Measurements from ENCODE around the gene SLC6A9. TPM values are rescaled to one million over a fixed set of nuclear protein-coding genes. Genes with fewer than 3 reads are reported as not detected.

SLC6A9 gene
- total and polyA plus RNA-seq, 2 of the 8 experiments (the other 6 are each of a cell fraction or from before 2014, with no cell fraction given): 20.2 to 24.2 TPM

GRCh38 chr1:44059664-44060355 is 28.5 kb upstream of the SLC6A9 start:
- TF ChIP-seq SP2 (IDR thresholded peaks at IDR 0.05; ENCODE audit: low read length): no peak
- DNase-seq (ENCODE audit: low read depth in 1 of 2, low spot score in 2 of 2) (no peak), FAIRE-seq (no peak)
- no peaks in the 10 kb centered on the region for H4K20me1 ChIP-seq (replicated peaks in 1 of 2; ENCODE audit: control insufficient read depth in 1 of 2, insufficient read depth in 2 of 2, low read length in 2 of 2)
- H3K27ac ChIP-seq (ENCODE audit: low read depth, low read length): no peak overlapping the region
- no peak overlapping the region for H3K4ac ChIP-seq (replicated peaks; ENCODE audit: insufficient read length, low read depth, low read length)
- no peaks in the 10 kb centered on the region for H3K36me3 ChIP-seq (ENCODE audit: control insufficient read depth in 2 of 4, insufficient read depth in 4 of 4, low read length in 3 of 4)
- ChIA-PET CTCF (ENCODE audit: partially characterized antibody) (interaction anchor here (3.0 kb wide), 1 partner anchor 12 kb away, joined by 17 read pairs; no protein-coding TSS in a partner anchor), POLR2A (ENCODE audit: partially characterized antibody) (interaction anchor here (1.5 kb wide), 1 partner anchor 68 kb away, joined by 4 read pairs; the partner anchor contains the start of gene CCDC24)
- H3K4me3 ChIP-seq (ENCODE audit: extremely low read depth in 1 of 4, insufficient read depth in 2 of 4, low read depth in 3 of 4, low read length in 4 of 4): no peak overlapping the region
- H3K27me3 ChIP-seq (replicated peaks in 1 of 4; ENCODE audit: control insufficient read depth in 3 of 4, extremely low read depth in 1 of 4, insufficient read depth in 3 of 4, low read length in 3 of 4): no peaks in the 10 kb centered on the region; a peak in 2 of 7 replicates
- H2BK120ac ChIP-seq (replicated peaks; ENCODE audit: low read depth, low read length): no peak overlapping the region
- no peaks in the 10 kb centered on the region for H3K79me2 ChIP-seq (ENCODE audit: control insufficient read depth in 1 of 2, insufficient read depth in 2 of 2, low read length in 2 of 2)
- no peaks in the 10 kb centered on the region for H3K4me1 ChIP-seq (replicated peaks in 1 of 4; ENCODE audit: control insufficient read depth in 3 of 4, insufficient read depth in 4 of 4, low read length in 3 of 4)
- no peak overlapping the region for H2BK15ac ChIP-seq (ENCODE audit: low read length)
- no peak overlapping the region for H4K91ac ChIP-seq (replicated peaks; ENCODE audit: insufficient read length, low read length)
- no peaks in the 10 kb centered on the region for H3K9me3 ChIP-seq (ENCODE audit: insufficient read depth in 2 of 2, low read depth in 1 of 2, low read length in 1 of 2)
- H2BK5ac ChIP-seq (ENCODE audit: low read depth, low read length): no peak overlapping the region
- H3K56ac ChIP-seq (replicated peaks; ENCODE audit: insufficient read length, low read depth, low read length): no peak overlapping the region
- no peak overlapping the region for H4K8ac ChIP-seq (ENCODE audit: extremely low read depth, insufficient read depth, low read length)
- no peaks in the 10 kb centered on the region for H3K79me1 ChIP-seq (ENCODE audit: low read depth, low read length)
- H3K14ac ChIP-seq (ENCODE audit: insufficient read length): no peak overlapping the region
- no peak overlapping the region for H3K23ac ChIP-seq (ENCODE audit: insufficient read length)
- no peak overlapping the region for H4K5ac ChIP-seq (ENCODE audit: insufficient read length, low read depth, low read length)
- H3K9ac ChIP-seq (replicated peaks in 1 of 4; ENCODE audit: extremely low read depth in 1 of 4, low read depth in 3 of 4, low read length in 3 of 4): no peak overlapping the region
- H2BK20ac ChIP-seq (ENCODE audit: low read length): no peak overlapping the region
- 95% methylated on average over 5 of the region's 5 CpGs; no CpG with 5 or more reads in 1 of the 2 experiments for WGBS, 2 experiments (ENCODE audit: extremely low coverage in 1 of 2, insufficient coverage in 1 of 2, insufficient read length in 1 of 2, insufficient replicate concordance in 2 of 2, low coverage in 1 of 2, low lambda C conversion rate in 2 of 2, missing lambda C conversion rate in 1 of 2)
- no peak overlapping the region for H3K18ac ChIP-seq (ENCODE audit: extremely low read depth, low read length)
- no peak overlapping the region for H2BK12ac ChIP-seq (ENCODE audit: low read depth, low read length)
- no peaks in the 10 kb centered on the region for H3K23me2 ChIP-seq (ENCODE audit: low read depth, low read length)
- no peak overlapping the region for H3K4me2 ChIP-seq (ENCODE audit: insufficient read depth in 1 of 2, low read depth in 2 of 2, low read length in 2 of 2)
- H2AFZ ChIP-seq (ENCODE audit: low read length): no peak overlapping the region
- no peak overlapping the region for H2AK5ac ChIP-seq (ENCODE audit: low read depth, low read length)

Data from H1 (cell line).